Thymus (tissue), 11 donors: ENCODE results near the gene ABL2. TPM values are rescaled to one million over a fixed set of nuclear protein-coding genes. Genes with fewer than 3 reads are reported as not detected.

ENCODE experiments used
- DNase-seq, 9 donors: peaks; one replicate each; pipeline ENCODE4 v3.0.0-alpha.2; 2013; ENCODE audit warnings: low spot score in 9 of 9, low read depth in 6 of 9, missing footprints in 1 of 9
- H3K27ac ChIP-seq, 2 donors: one replicate each; pipeline ENCODE4 v1.5.1; 2013; ENCODE audit warnings: control low read depth in 1 of 2, low read depth in 1 of 2, low read length in 1 of 2, mild to moderate bottlenecking in 1 of 2, moderate library complexity in 1 of 2
- H3K27me3 ChIP-seq, 2 donors: one replicate each; pipeline ENCODE4 v1.5.1; 2013; ENCODE audit warnings: low read length in 1 of 2; ENCODE audit not compliant: control insufficient read depth in 2 of 2, insufficient read depth in 1 of 2
- H3K36me3 ChIP-seq, 2 donors: one replicate each; pipeline ENCODE4 v1.5.1; 2013; ENCODE audit warnings: low read length in 1 of 2, mild to moderate bottlenecking in 1 of 2, moderate library complexity in 1 of 2; ENCODE audit not compliant: control insufficient read depth in 2 of 2, insufficient read depth in 2 of 2
- H3K4me1 ChIP-seq, 2 donors: one replicate each; pipeline ENCODE4 v1.5.1; 2013; ENCODE audit warnings: low read length in 2 of 2; ENCODE audit not compliant: control insufficient read depth in 2 of 2, insufficient read depth in 2 of 2
- H3K4me3 ChIP-seq, 2 donors: one replicate each; pipeline ENCODE4 v1.5.1; 2013; ENCODE audit warnings: low read length in 2 of 2, control low read depth in 1 of 2, mild to moderate bottlenecking in 1 of 2
- H3K9me3 ChIP-seq, 2 donors: one replicate each; pipeline ENCODE4 v1.5.1; 2013; ENCODE audit warnings: low read length in 1 of 2, mild to moderate bottlenecking in 1 of 2; ENCODE audit not compliant: control insufficient read depth in 2 of 2, insufficient read depth in 1 of 2
- WGBS: extraction: QIAGEN DNeasy Blood & Tissue Kit; methylation state at CpG from one replicate; pipeline ENCODE4 v1.1.7; 2013; 5-methylcytosine and 5-hydroxymethylcytosine counted together
- polyA plus RNA-seq: library from polyadenylated mRNA; stranded (reverse); fragments of 200-250 nt; gene quantifications from one replicate; pipeline ENCODE4 v1.2.3, GENCODE V29; 2013
- total RNA-seq: library from RNA; stranded (reverse); fragments of 120-200 nt; gene quantifications from one replicate; pipeline ENCODE4 v1.2.4, GENCODE V29; 2013
- donor health status: healthy.

Gene ABL2
- total and polyA plus RNA-seq, 2 donors: 3.5 to 3.6 TPM

GRCh38 chr1:179168536-179168935, 60.9 kb downstream of the ABL2 start:
- H3K4me1 ChIP-seq: no peaks in the 10 kb centered on the region
- H3K27me3 ChIP-seq: no peaks in the 10 kb centered on the region
- H3K27ac ChIP-seq: no peak overlapping the region
- H3K36me3 ChIP-seq: no peaks in the 10 kb centered on the region
- WGBS: 94% methylated on average over 3 of the region's 3 CpGs
- H3K9me3 ChIP-seq: no peaks in the 10 kb centered on the region
- no peak overlapping the region for H3K4me3 ChIP-seq
- no peak for DNase-seq

GRCh38 chr1:179167955-179168354, 61.5 kb downstream of the ABL2 start:
- H3K27me3 ChIP-seq: no peaks in the 10 kb centered on the region
- H3K4me1 ChIP-seq: no peaks in the 10 kb centered on the region
- no peak overlapping the region for H3K4me3 ChIP-seq
- H3K9me3 ChIP-seq: no peaks in the 10 kb centered on the region
- WGBS: 98% methylated on average over 1 of the region's 1 CpG
- H3K27ac ChIP-seq: no peak overlapping the region
- no peaks in the 10 kb centered on the region for H3K36me3 ChIP-seq
- DNase-seq: no peak

- no peak overlapping the region for H3K27ac ChIP-seq
- H3K9me3 ChIP-seq: no peaks in the 10 kb centered on the region
- no peaks in the 10 kb centered on the region for H3K4me1 ChIP-seq
- 94% methylated on average over 1 of the region's 1 CpG for WGBS
- no peaks in the 10 kb centered on the region for H3K27me3 ChIP-seq
- no peak for DNase-seq
- H3K36me3 ChIP-seq: no peaks in the 10 kb centered on the region
- H3K4me3 ChIP-seq: no peak overlapping the region
Measured at GRCh38 chr1:179167418-179167777, 62.1 kb downstream of the ABL2 start.

GRCh38 chr1:179166663-179167417, 62.6 kb downstream of the ABL2 start:
- no peaks in the 10 kb centered on the region for H3K27me3 ChIP-seq
- no peak overlapping the region for H3K27ac ChIP-seq
- no peak overlapping the region for H3K4me3 ChIP-seq
- WGBS: 94% methylated on average over 8 of the region's 8 CpGs
- no peaks in the 10 kb centered on the region for H3K9me3 ChIP-seq
- no peaks in the 10 kb centered on the region for H3K36me3 ChIP-seq
- no peaks in the 10 kb centered on the region for H3K4me1 ChIP-seq
- DNase-seq: no peak

- no peaks in the 10 kb centered on the region for H3K4me1 ChIP-seq
- no peak for DNase-seq
- no peaks in the 10 kb centered on the region for H3K36me3 ChIP-seq
- 99% methylated on average over 1 of the region's 1 CpG for WGBS
- no peaks in the 10 kb centered on the region for H3K9me3 ChIP-seq
- H3K27me3 ChIP-seq: no peaks in the 10 kb centered on the region
- H3K4me3 ChIP-seq: no peak overlapping the region
- no peak overlapping the region for H3K27ac ChIP-seq
Measured at GRCh38 chr1:179164494-179164893, 65.0 kb downstream of the ABL2 start.

GRCh38 chr1:179156708-179157107, 72.8 kb downstream of the ABL2 start:
- DNase-seq: no peak
- WGBS: 98% methylated on average over 6 of the region's 6 CpGs

GRCh38 chr1:179156026-179156425, 73.5 kb downstream of the ABL2 start:
- no peaks in the 10 kb centered on the region for H3K27me3 ChIP-seq
- WGBS: 95% methylated on average over 1 of the region's 1 CpG
- DNase-seq: no peak
- no peaks in the 10 kb centered on the region for H3K36me3 ChIP-seq
- no peak overlapping the region for H3K4me3 ChIP-seq
- peaks cover 0 to 2% of the 10 kb centered on the region in 2 donors for H3K4me1 ChIP-seq
- no peak overlapping the region for H3K27ac ChIP-seq
- no peaks in the 10 kb centered on the region for H3K9me3 ChIP-seq

More at GRCh38 chr1:179156708-179157107, 72.8 kb downstream of the ABL2 start:
- Histone ChIP-seq H3K4me1 (peaks cover 0 to 2% of the 10 kb centered on the region in 2 donors), H3K27ac (peak overlapping the region in 1 of 2 donors; percentile 3), H3K9me3 (no peaks in the 10 kb centered on the region), H3K36me3 (no peaks in the 10 kb centered on the region), H3K4me3 (no peak overlapping the region), H3K27me3 (no peaks in the 10 kb centered on the region)

GRCh38 chr1:179155615-179156014, 73.9 kb downstream of the ABL2 start:
- Histone ChIP-seq H3K36me3 (no peaks in the 10 kb centered on the region), H3K4me1 (peaks cover 0 to 2% of the 10 kb centered on the region in 2 donors), H3K4me3 (no peak overlapping the region), H3K27me3 (no peaks in the 10 kb centered on the region), H3K27ac (no peak overlapping the region), H3K9me3 (no peaks in the 10 kb centered on the region)
- 95% methylated on average over 3 of the region's 3 CpGs for WGBS
- no peak for DNase-seq

GRCh38 chr1:179154437-179154836, 75.0 kb downstream of the ABL2 start:
- no peaks in the 10 kb centered on the region for H3K27me3 ChIP-seq
- H3K4me3 ChIP-seq: no peak overlapping the region
- no peak overlapping the region for H3K27ac ChIP-seq
- peaks cover 0 to 2% of the 10 kb centered on the region in 2 donors for H3K4me1 ChIP-seq
- H3K36me3 ChIP-seq: no peaks in the 10 kb centered on the region
- no peaks in the 10 kb centered on the region for H3K9me3 ChIP-seq
- 97% methylated on average over 4 of the region's 4 CpGs for WGBS
- no peak for DNase-seq
